ENCODE results near the gene ECHDC1. TPM values are rescaled to one million over a fixed set of nuclear protein-coding genes. Genes with fewer than 3 reads are reported as not detected.

The ECHDC1 gene
- total and polyA plus RNA-seq, 2 of the 8 experiments (the other 6 are each of a cell fraction or from before 2014, with no cell fraction given) = 11.3 to 60.5 TPM

GRCh38 chr6:127297502-127298070 lies 45.8 kb downstream of the ECHDC1 start (continued):
- TF ChIP-seq TCF12 (IDR thresholded peaks at IDR 0.05; ENCODE audit: low read depth, low read length) (no peak), CREB1 (IDR thresholded peaks at IDR 0.05) (no peak), KDM5A (IDR thresholded peaks at IDR 0.05; ENCODE audit: low read length) (no peak), RXRA (IDR thresholded peaks at IDR 0.05; ENCODE audit: insufficient read depth, low read depth, low read length) (no peak), PHF8 (conservative IDR thresholded peaks at IDR 0.05; ENCODE audit: low read depth, low read length) (no peak), KDM1A (IDR thresholded peaks at IDR 0.05; ENCODE audit: borderline replicate concordance, low read length) (no peak), MAFK (IDR thresholded peaks at IDR 0.05; ENCODE audit: low read depth, low read length) (no peak), JUND (IDR thresholded peaks at IDR 0.05; ENCODE audit: low read length) (peak; percentile 65), POLR2A (IDR thresholded peaks at IDR 0.05; ENCODE audit: control extremely low read depth in 1 of 2, low read depth in 2 of 2, low read length in 2 of 2) (peak in 1 of 2 experiments; percentile 66; a peak in 2 of 3 replicates), RAD21 (IDR thresholded peaks at IDR 0.05 in 1 of 2, conservative IDR thresholded peaks at IDR 0.05 in 1 of 2; ENCODE audit: low read depth in 2 of 2, low read length in 2 of 2) (0 out of 4 replicates have a peak, but pooled peaks of 1 of the 2 experiments have one; percentile 2), ASH2L (IDR thresholded peaks at IDR 0.05; ENCODE audit: low read length) (peak; percentile 90)
